Measurements from ENCODE around the gene ARAP3. TPM values are rescaled to one million over a fixed set of nuclear protein-coding genes. Genes with fewer than 3 reads are reported as not detected.
A peak's percentile ranks its signal among the peaks of the same experiment; 100 is the strongest.

ARAP3 gene
- polyA plus RNA-seq, 3 donors: 1.2 to 18.2 (median 2.2) TPM

- Mint-ChIP-seq H3K36me3 (peaks cover 23 to 33% of the 10 kb centered on the region in 2 donors), H3K4me1 (peaks cover 38% of the 10 kb centered on the region), H3K4me3 (peak within 1 kb of the TSS; percentile 87 to 93), H3K9me3 (peaks cover 0 to 2% (median 0%) of the 10 kb centered on the region in 7 donors), H3K27ac (peak within 1 kb of the TSS; percentile 84 to 92 (median 87)), H3K27me3 (ENCODE audit: low read depth in 3 of 3) (peaks cover 0 to 4% (median 0%) of the 10 kb centered on the region in 3 donors)
- Histone ChIP-seq H3K9me3 (replicated peaks in 1 of 2; ENCODE audit: control insufficient read depth in 1 of 2, insufficient read depth in 1 of 2, low read length in 2 of 2) (no peaks in the 10 kb centered on the region), H3K4me3 (replicated peaks in 1 of 3; ENCODE audit: low read depth in 2 of 3, low read length in 3 of 3) (peak within 1 kb of the TSS; percentile 59 to 93 (median 86)), H3K4me1 (ENCODE audit: control insufficient read depth in 1 of 2, insufficient read depth in 2 of 2, low read length in 2 of 2) (peaks cover 41 to 51% of the 10 kb centered on the region in 2 donors), H3K27me3 (ENCODE audit: control insufficient read depth in 2 of 2, insufficient read depth in 2 of 2, low read length in 2 of 2) (no peaks in the 10 kb centered on the region), H2AFZ (ENCODE audit: insufficient read depth, low read depth, low read length, poor library complexity, severe bottlenecking) (peak within 1 kb of the TSS; percentile 94), H4K20me1 (ENCODE audit: insufficient read depth, low read length) (peaks cover 39% of the 10 kb centered on the region), H3K4me2 (replicated peaks; ENCODE audit: extremely low read depth, low read length, poor library complexity, severe bottlenecking) (peak within 1 kb of the TSS; percentile 94), H3K27ac (ENCODE audit: low read depth in 1 of 2, low read length in 2 of 2) (peak within 1 kb of the TSS; percentile 15 to 88), H3K9ac (ENCODE audit: insufficient read depth, low read length, poor library complexity, severe bottlenecking) (peak within 1 kb of the TSS; percentile 78), H3K36me3 (replicated peaks in 1 of 2; ENCODE audit: control insufficient read depth in 1 of 2, insufficient read depth in 2 of 2, low read length in 2 of 2) (peaks cover 14 to 25% of the 10 kb centered on the region in 2 donors), H3K79me2 (ENCODE audit: insufficient read depth, low read length) (peaks cover 52% of the 10 kb centered on the region)
- intact Hi-C loops (cut with micrococcal nuclease): loop anchor here (5.0 kb wide), 2 partner anchors 44 to 114 kb away; no protein-coding TSS in a partner anchor
- WGBS (ENCODE audit: insufficient coverage): under 1% methylated on average over 45 of the region's 55 CpGs
- TF ChIP-seq CTCF (IDR thresholded peaks at IDR 0.05): no peak
- DNase-seq: peak; percentile 85
Measured at GRCh38 chr5:141636413-141637122, 45.5 kb downstream of the ARAP3 start, which contains the start of the genes HDAC3 and RELL2. TSS of gene HDAC3 (minus strand) at chr5:141636849. CDS start at chr5:141636790, 59 bp downstream. TSS of gene RELL2 (plus strand) at chr5:141636997. CDS start at chr5:141638226, 1,229 bp downstream.

GRCh38 chr5:141636106-141636412 is 46.0 kb downstream of the ARAP3 start:
- Histone ChIP-seq H3K9ac (ENCODE audit: insufficient read depth, low read length, poor library complexity, severe bottlenecking) (peak overlapping the region; percentile 78), H3K27ac (ENCODE audit: low read depth in 1 of 2, low read length in 2 of 2) (peak overlapping the region; percentile 15 to 88), H3K79me2 (ENCODE audit: insufficient read depth, low read length) (peaks cover 57% of the 10 kb centered on the region), H3K4me3 (replicated peaks in 1 of 3; ENCODE audit: low read depth in 2 of 3, low read length in 3 of 3) (peak overlapping the region; percentile 59 to 93 (median 86)), H3K4me1 (ENCODE audit: control insufficient read depth in 1 of 2, insufficient read depth in 2 of 2, low read length in 2 of 2) (peaks cover 41 to 51% of the 10 kb centered on the region in 2 donors), H3K27me3 (ENCODE audit: control insufficient read depth in 2 of 2, insufficient read depth in 2 of 2, low read length in 2 of 2) (no peaks in the 10 kb centered on the region), H3K4me2 (replicated peaks; ENCODE audit: extremely low read depth, low read length, poor library complexity, severe bottlenecking) (peak overlapping the region; percentile 94), H3K36me3 (replicated peaks in 1 of 2; ENCODE audit: control insufficient read depth in 1 of 2, insufficient read depth in 2 of 2, low read length in 2 of 2) (peaks cover 12 to 25% of the 10 kb centered on the region in 2 donors), H4K20me1 (ENCODE audit: insufficient read depth, low read length) (peaks cover 44% of the 10 kb centered on the region), H2AFZ (ENCODE audit: insufficient read depth, low read depth, low read length, poor library complexity, severe bottlenecking) (peak overlapping the region; percentile 94), H3K9me3 (replicated peaks in 1 of 2; ENCODE audit: control insufficient read depth in 1 of 2, insufficient read depth in 1 of 2, low read length in 2 of 2) (no peaks in the 10 kb centered on the region)
- peaks cover 0 to 4% (median 0%) of the 10 kb centered on the region in 3 donors for H3K27me3 Mint-ChIP-seq (ENCODE audit: low read depth in 3 of 3)
- 0% methylated on average over 2 of the region's 4 CpGs for WGBS (ENCODE audit: insufficient coverage)
- no peak for DNase-seq
- TF ChIP-seq CTCF (IDR thresholded peaks at IDR 0.05): no peak
- peaks cover 0 to 2% (median 0%) of the 10 kb centered on the region in 7 donors for H3K9me3 Mint-ChIP-seq
- intact Hi-C loops (cut with micrococcal nuclease): loop anchor here (5.0 kb wide), 2 partner anchors 44 to 114 kb away; no protein-coding TSS in a partner anchor
- H3K27ac Mint-ChIP-seq: peak overlapping the region; percentile 84 to 92 (median 87)
- peaks cover 38% of the 10 kb centered on the region for H3K4me1 Mint-ChIP-seq
- H3K36me3 Mint-ChIP-seq: peaks cover 19 to 32% of the 10 kb centered on the region in 2 donors
- peak overlapping the region; percentile 87 to 93 for H3K4me3 Mint-ChIP-seq
